Ectodermal cell (in vitro differentiated cells): ENCODE data around the gene FLYWCH1.

ENCODE experiments used
- H3K27ac ChIP-seq: 2 replicates; pipeline ENCODE4 v1.7.0; 2013; ENCODE audit warnings: mild to moderate bottlenecking, low read depth, low read length; ENCODE audit not compliant: insufficient read depth, poor library complexity, severe bottlenecking
- H3K27me3 ChIP-seq: 2 replicates; pipeline ENCODE4 v1.7.0; 2013; ENCODE audit warnings: mild to moderate bottlenecking, low read length; ENCODE audit not compliant: insufficient read depth, control insufficient read depth, poor library complexity, severe bottlenecking
- H3K36me3 ChIP-seq: one replicate; pipeline ENCODE4 v1.7.0; 2013; ENCODE audit warnings: low read length; ENCODE audit not compliant: control insufficient read depth, insufficient read depth
- H3K4me1 ChIP-seq: one replicate; pipeline ENCODE4 v1.7.0; 2013; ENCODE audit warnings: low read length; ENCODE audit not compliant: control insufficient read depth, insufficient read depth
- H3K4me3 ChIP-seq: 2 replicates; pipeline ENCODE4 v1.7.0; 2013; ENCODE audit warnings: low read depth, low read length, control low read depth; ENCODE audit not compliant: insufficient read depth
- H3K9me3 ChIP-seq: 2 replicates; pipeline ENCODE4 v1.7.0; 2013; ENCODE audit warnings: mild to moderate bottlenecking, low read length, moderate library complexity; ENCODE audit not compliant: control insufficient read depth
- WGBS, 2 experiments: methylation state at CpG; one replicate each; pipeline ENCODE4 v1.1.7; 2013; ENCODE audit warnings: missing lambda C conversion rate in 2 of 2; 5-methylcytosine and 5-hydroxymethylcytosine counted together

The FLYWCH1 gene

DNA sequence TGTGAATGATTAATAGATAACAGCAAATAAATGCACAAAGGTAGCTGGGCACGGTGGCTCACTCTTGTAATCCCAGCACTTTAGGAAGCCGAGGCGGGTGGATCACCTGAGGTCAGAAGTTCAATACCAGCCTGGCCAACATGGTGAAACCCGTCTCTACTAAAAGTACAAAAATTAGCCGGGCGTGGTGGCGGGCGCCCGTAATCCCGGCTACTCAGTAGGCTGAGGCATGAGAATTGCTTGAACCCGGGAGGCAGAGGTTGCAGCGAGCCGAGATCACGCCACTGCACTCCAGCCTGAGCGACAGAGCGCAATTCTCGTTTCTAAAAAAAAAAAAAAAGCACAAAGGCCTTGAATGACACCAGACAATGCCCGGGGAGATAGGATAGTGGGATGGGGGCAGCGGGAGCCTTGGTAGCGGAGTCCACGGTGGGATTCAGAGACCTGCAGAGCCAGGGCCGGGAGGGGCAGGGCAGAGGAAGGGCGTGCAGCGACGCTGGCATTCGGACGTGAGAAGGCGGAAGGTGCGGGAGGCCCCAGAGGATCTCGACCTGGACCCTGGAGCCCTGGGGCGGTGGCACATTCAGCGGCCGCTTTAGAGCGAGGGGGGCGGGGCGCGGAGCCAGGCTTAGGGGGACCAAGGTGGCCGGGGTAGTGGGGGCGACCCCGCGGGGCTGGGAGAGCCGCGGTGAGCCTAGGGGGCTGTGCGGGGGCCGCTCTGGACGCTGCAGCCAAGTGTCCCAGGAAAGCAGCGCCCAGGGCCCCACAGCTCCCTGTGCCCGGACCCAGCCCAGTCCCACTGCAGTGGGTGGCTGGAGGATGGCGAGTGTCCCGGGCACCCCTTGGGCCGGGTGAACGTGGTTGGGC lies 29.7 kb upstream of the FLYWCH1 start:
- no peak overlapping the region for H3K27ac ChIP-seq
- H3K36me3 ChIP-seq = no peaks in the 10 kb centered on the region
- H3K27me3 ChIP-seq = no peaks in the 10 kb centered on the region
- H3K4me3 ChIP-seq = peak overlapping the region; percentile 92
- no peaks in the 10 kb centered on the region for H3K9me3 ChIP-seq
- no peaks in the 10 kb centered on the region for H3K4me1 ChIP-seq
- WGBS, 2 experiments = 21% methylated on average over 52 of the region's 52 CpGs

- H3K4me1 ChIP-seq = no peaks in the 10 kb centered on the region
- no peaks in the 10 kb centered on the region for H3K9me3 ChIP-seq
- peak within 1 kb of the TSS; percentile 92 for H3K4me3 ChIP-seq
- H3K36me3 ChIP-seq = no peaks in the 10 kb centered on the region
- peak within 1 kb of the TSS; percentile 71 for H3K27ac ChIP-seq
- H3K27me3 ChIP-seq = no peaks in the 10 kb centered on the region
- WGBS, 2 experiments = 0% methylated on average over 73 of the region's 73 CpGs
These were observed 28.9 kb upstream of the FLYWCH1 start, which contains the start of gene FLYWCH2 for GRCh38 chr16:2882650-2883457. Gene FLYWCH2, plus strand, starts transcription at chr16:2883215. Its CDS starts 13,235 bp downstream, at chr16:2896450.

DNA sequence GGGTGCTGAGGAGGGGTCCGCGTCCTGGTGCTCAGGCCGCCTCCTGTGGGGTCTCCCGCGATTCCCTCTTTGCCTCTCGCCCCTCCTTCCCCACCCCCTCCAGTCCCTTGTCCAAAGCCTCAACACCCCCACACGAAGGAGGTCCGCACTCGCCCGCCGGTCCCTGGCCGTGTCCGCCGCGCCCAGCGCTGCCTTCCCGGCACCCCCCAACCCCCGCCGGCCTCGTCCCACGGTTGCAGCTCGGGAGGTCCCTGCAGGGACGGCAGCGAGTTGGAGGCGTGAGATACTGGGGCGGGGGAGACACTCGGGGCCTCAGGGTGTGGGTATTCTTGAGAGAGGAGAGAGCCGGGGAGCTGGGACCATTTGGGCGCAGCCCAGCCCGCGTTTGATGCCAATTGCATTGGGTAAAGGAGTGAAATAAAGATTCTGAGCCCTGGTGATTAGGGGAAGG lies 28.2 kb upstream of the FLYWCH1 start:
- H3K9me3 ChIP-seq = no peaks in the 10 kb centered on the region
- H3K27ac ChIP-seq = peak overlapping the region; percentile 48
- peak overlapping the region; percentile 92 for H3K4me3 ChIP-seq
- 1 to 2% methylated on average over 31 of the region's 31 CpGs for whole genome bisulfite sequencing, 2 experiments
- H3K36me3 ChIP-seq = no peaks in the 10 kb centered on the region
- no peaks in the 10 kb centered on the region for H3K27me3 ChIP-seq
- H3K4me1 ChIP-seq = no peaks in the 10 kb centered on the region

DNA sequence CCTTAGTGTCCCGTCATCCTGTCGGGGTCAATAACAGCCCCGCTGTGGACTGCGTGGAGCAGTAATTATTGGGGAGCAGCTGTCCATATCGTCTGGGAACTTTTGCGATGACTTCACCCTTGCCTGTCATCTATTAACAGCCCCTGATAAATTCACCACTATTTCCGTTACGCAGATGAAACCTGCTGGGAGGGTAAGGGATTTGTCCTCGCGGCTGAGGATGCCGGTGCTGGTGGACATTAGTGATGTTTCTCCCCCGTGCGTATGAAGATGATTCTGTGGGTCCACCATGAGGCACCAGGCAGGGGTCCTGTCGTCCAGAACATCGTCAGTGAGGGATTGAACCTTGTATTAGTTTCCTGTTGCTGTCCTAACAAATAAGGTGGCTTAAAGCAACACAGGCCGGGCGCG lies 27.7 kb upstream of the FLYWCH1 start:
- Histone ChIP-seq H3K27ac (no peak overlapping the region), H3K4me3 (peak overlapping the region; percentile 92)
- WGBS, 2 experiments = 79 to 81% methylated on average over 18 of the region's 18 CpGs

GRCh38 chr16:2894231-2894630 lies 17.5 kb upstream of the FLYWCH1 start:
- Histone ChIP-seq H3K36me3 (no peaks in the 10 kb centered on the region), H3K4me3 (no peak overlapping the region), H3K4me1 (peaks cover 6% of the 10 kb centered on the region), H3K27me3 (no peaks in the 10 kb centered on the region), H3K27ac (no peak overlapping the region), H3K9me3 (no peaks in the 10 kb centered on the region)
- 94 to 95% methylated on average over 31 of the region's 31 CpGs for WGBS, 2 experiments

More for the DNA sequence above, 27.7 kb upstream of the FLYWCH1 start:
- H3K36me3 ChIP-seq = no peaks in the 10 kb centered on the region
- no peaks in the 10 kb centered on the region for H3K4me1 ChIP-seq
- H3K9me3 ChIP-seq = no peaks in the 10 kb centered on the region
- H3K27me3 ChIP-seq = no peaks in the 10 kb centered on the region

GRCh38 chr16:2895813-2896212 lies 15.9 kb upstream of the FLYWCH1 start:
- Histone ChIP-seq H3K27ac (no peak overlapping the region), H3K9me3 (no peaks in the 10 kb centered on the region), H3K4me1 (peaks cover 6% of the 10 kb centered on the region), H3K4me3 (no peak overlapping the region), H3K36me3 (no peaks in the 10 kb centered on the region), H3K27me3 (no peaks in the 10 kb centered on the region)
- 64 to 65% methylated on average over 4 of the region's 4 CpGs for WGBS, 2 experiments

DNA sequence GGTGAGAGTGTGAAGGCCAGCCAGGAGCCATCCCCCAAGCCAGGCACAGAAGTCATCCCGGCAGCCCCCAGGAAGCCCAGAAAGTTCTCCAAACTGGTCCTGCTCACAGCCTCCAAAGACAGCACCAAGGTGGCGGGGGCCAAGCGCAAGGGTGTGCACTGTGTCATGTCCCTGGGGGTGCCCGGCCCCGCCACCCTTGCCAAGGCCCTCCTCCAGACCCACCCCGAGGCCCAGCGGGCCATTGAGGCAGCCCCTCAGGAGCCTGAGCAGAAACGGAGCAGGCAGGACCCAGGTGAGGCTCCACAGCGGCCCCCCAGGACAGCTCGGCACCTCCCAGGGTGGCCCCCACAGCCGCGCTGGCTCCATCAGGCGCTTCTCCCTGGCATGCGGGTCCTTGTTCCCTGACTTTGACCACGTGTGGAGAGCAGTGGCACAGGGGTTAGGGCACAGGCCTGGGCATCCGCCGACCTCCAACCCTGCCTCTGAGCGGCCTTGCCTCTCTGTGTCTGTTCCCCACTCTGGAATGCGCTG lies 15.2 kb upstream of the FLYWCH1 start:
- H3K4me1 ChIP-seq = peaks cover 6% of the 10 kb centered on the region
- WGBS, 2 experiments = 95 to 96% methylated on average over 19 of the region's 19 CpGs
- H3K9me3 ChIP-seq = no peaks in the 10 kb centered on the region
- no peaks in the 10 kb centered on the region for H3K36me3 ChIP-seq
- no peak overlapping the region for H3K4me3 ChIP-seq
- H3K27me3 ChIP-seq = no peaks in the 10 kb centered on the region
- H3K27ac ChIP-seq = no peak overlapping the region

DNA sequence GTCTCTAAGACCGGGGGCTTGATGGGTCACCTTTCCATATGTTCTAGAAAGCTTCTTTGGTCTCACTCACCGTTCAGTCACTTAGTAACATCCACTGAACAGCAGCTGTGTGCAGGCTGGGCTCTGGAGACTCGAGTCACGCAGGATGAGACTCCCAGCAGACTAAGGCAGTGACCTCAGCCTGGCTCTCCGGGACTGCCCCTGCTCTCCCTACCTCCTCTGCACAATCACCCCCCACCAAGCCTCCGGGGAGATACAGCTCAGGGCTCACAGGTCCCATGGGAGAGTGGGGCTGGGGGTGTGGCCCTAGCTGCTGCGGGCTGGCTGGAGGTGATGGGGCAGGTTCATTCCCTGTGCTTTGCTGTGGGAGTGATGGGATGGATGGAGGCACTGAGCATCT lies 14.6 kb upstream of the FLYWCH1 start:
- no peaks in the 10 kb centered on the region for H3K9me3 ChIP-seq
- H3K4me1 ChIP-seq = peaks cover 6% of the 10 kb centered on the region
- 90 to 91% methylated on average over 7 of the region's 7 CpGs for WGBS, 2 experiments
- no peaks in the 10 kb centered on the region for H3K27me3 ChIP-seq
- H3K36me3 ChIP-seq = no peaks in the 10 kb centered on the region
- no peak overlapping the region for H3K4me3 ChIP-seq
- H3K27ac ChIP-seq = no peak overlapping the region

GRCh38 chr16:2898831-2899563 lies 12.7 kb upstream of the FLYWCH1 start:
- H3K9me3 ChIP-seq = no peaks in the 10 kb centered on the region
- H3K4me1 ChIP-seq = peaks cover 6% of the 10 kb centered on the region
- peak overlapping the region; percentile 16 for H3K27ac ChIP-seq
- H3K4me3 ChIP-seq = no peak overlapping the region
- no peaks in the 10 kb centered on the region for H3K27me3 ChIP-seq
- 71 to 73% methylated on average over 10 of the region's 10 CpGs for WGBS, 2 experiments
- H3K36me3 ChIP-seq = no peaks in the 10 kb centered on the region
